GM21447 (cell line): Measurements from ENCODE around the gene IDE.
"Not testable (repeated sequence)": the region's sequence is repeated elsewhere in the genome, so short reads cannot be mapped to it uniquely, and the experiment has no call there.

Experiments used
- ATAC-seq: cut with Tn5 transposase; IDR thresholded peaks from one replicate; pipeline ENCODE4 v1.9.1; 2021; ENCODE audit not compliant: unreplicated experiment

IDE gene

GRCh38 chr10:92420546-92421275 lies 153.2 kb downstream of the IDE start:
- ATAC-seq = no peak

- ATAC-seq = no peak
Measured at GRCh38 chr10:92419740-92420545, 153.9 kb downstream of the IDE start.

- ATAC-seq = no peak
Measured at GRCh38 chr10:92418891-92419290, 155.0 kb downstream of the IDE start.

- ATAC-seq = no peak
Measured at GRCh38 chr10:92418221-92418620, 155.7 kb downstream of the IDE start.

- ATAC-seq = no peak
Measured at GRCh38 chr10:92413519-92413918, 160.4 kb downstream of the IDE start.

GRCh38 chr10:92413011-92413410 lies 160.9 kb downstream of the IDE start:
- ATAC-seq = no peak

GRCh38 chr10:92411406-92411805 lies 162.5 kb downstream of the IDE start:
- ATAC-seq = no peak

- no peak for ATAC-seq
Measured at GRCh38 chr10:92410501-92410900, 163.4 kb downstream of the IDE start.

- ATAC-seq = no peak
Measured at GRCh38 chr10:92408017-92408361, 165.9 kb downstream of the IDE start.

GRCh38 chr10:92407305-92408016 lies 166.4 kb downstream of the IDE start:
- no peak for ATAC-seq

GRCh38 chr10:92405419-92405924 lies 168.4 kb downstream of the IDE start:
- no peak for ATAC-seq

- ATAC-seq = no peak
Measured at GRCh38 chr10:92404612-92405418, 169.1 kb downstream of the IDE start.

- not testable (repeated sequence) for ATAC-seq
Measured at GRCh38 chr10:92402234-92402633, 171.7 kb downstream of the IDE start.
